CD14-positive monocyte (primary cell): Measurements from ENCODE around the gene LY6G5B. TPM values are rescaled to one million over a fixed set of nuclear protein-coding genes. Genes with fewer than 3 reads are reported as not detected.

Source experiments
- DNase-seq, 3 donors: peaks; one replicate each; pipeline ENCODE4 v3.0.0-alpha.2; 2011 to 2022
- H2AFZ ChIP-seq: 2 replicates; pipeline ENCODE4 v1.6.0; 2012; ENCODE audit warnings: mild to moderate bottlenecking, low read depth, low read length, inconsistent platforms; ENCODE audit not compliant: insufficient read depth, poor library complexity, severe bottlenecking
- H3K27ac ChIP-seq, 2 donors: 1 replicate in 1 of 2; 2 replicates in 1 of 2; pipeline ENCODE4 v1.5.1; 2012 to 2013; ENCODE audit warnings: low read length in 2 of 2, control low read depth in 1 of 2, inconsistent platforms in 1 of 2, low read depth in 1 of 2, mild to moderate bottlenecking in 1 of 2
- H3K27me3 ChIP-seq, 2 donors: one replicate each; pipeline versions ENCODE4 v1.6.0 to v1.6.1; 2011 to 2013; ENCODE audit warnings: low read length in 2 of 2; ENCODE audit not compliant: control insufficient read depth in 2 of 2, insufficient read depth in 2 of 2
- H3K36me3 ChIP-seq, 2 donors: replicated peaks in 1 of 2; 1 replicate in 1 of 2; 2 replicates in 1 of 2; pipeline versions ENCODE4 v1.5.1 to v1.6.1; 2012 to 2013; ENCODE audit warnings: low read length in 2 of 2, control low read depth in 1 of 2, inconsistent platforms in 1 of 2, mild to moderate bottlenecking in 1 of 2; ENCODE audit not compliant: insufficient read depth in 2 of 2, control insufficient read depth in 1 of 2
- H3K4me1 ChIP-seq, 2 donors: 1 replicate in 1 of 2; 2 replicates in 1 of 2; pipeline versions ENCODE4 v1.5.1 to v1.6.1; 2012 to 2013; ENCODE audit warnings: low read length in 2 of 2, control low read depth in 1 of 2, inconsistent platforms in 1 of 2, mild to moderate bottlenecking in 1 of 2, moderate library complexity in 1 of 2; ENCODE audit not compliant: insufficient read depth in 2 of 2, control insufficient read depth in 1 of 2
- H3K4me2 ChIP-seq: replicated peaks from 2 replicates; pipeline ENCODE3; 2012; ENCODE audit warnings: low read length, moderate library complexity, mild to moderate bottlenecking; ENCODE audit not compliant: poor library complexity, severe bottlenecking; ENCODE audit errors: extremely low read depth
- H3K4me3 ChIP-seq, 3 experiments: fragments of 200-600 bp in 1 of 3; sonication (generic) in 1 of 3; replicated peaks in 1 of 3; 1 replicate in 2 of 3; 2 replicates in 1 of 3; pipeline ENCODE4 v1.5.1; 2011 to 2013; ENCODE audit warnings: low read length in 3 of 3, mild to moderate bottlenecking in 3 of 3, control low read depth in 2 of 3, low read depth in 2 of 3, inconsistent platforms in 1 of 3, moderate library complexity in 1 of 3
- H3K79me2 ChIP-seq: 2 replicates; pipeline ENCODE4 v1.6.0; 2012; ENCODE audit warnings: mild to moderate bottlenecking, control low read depth, inconsistent platforms, low read length, moderate library complexity; ENCODE audit not compliant: insufficient read depth
- H3K9ac ChIP-seq: 2 replicates; pipeline ENCODE4 v1.6.0; 2017; ENCODE audit warnings: low read length, mild to moderate bottlenecking; ENCODE audit not compliant: insufficient read depth, poor library complexity, severe bottlenecking
- H3K9me3 ChIP-seq, 2 donors: replicated peaks in 1 of 2; 1 replicate in 1 of 2; 2 replicates in 1 of 2; pipeline versions ENCODE4 v1.5.1 to v1.6.1; 2012 to 2013; ENCODE audit warnings: low read length in 2 of 2, control low read depth in 1 of 2; ENCODE audit not compliant: control insufficient read depth in 1 of 2, insufficient read depth in 1 of 2
- H4K20me1 ChIP-seq: 2 replicates; pipeline ENCODE4 v1.6.0; 2012; ENCODE audit warnings: mild to moderate bottlenecking, low read length, control low read depth, moderate library complexity; ENCODE audit not compliant: insufficient read depth
- H3K27ac Mint-ChIP-seq, 7 donors: one replicate each; pipeline ENCODE4 v1.8.0; 2020; ENCODE audit warnings: mild to moderate bottlenecking in 7 of 7, mixed read lengths in 7 of 7, moderate library complexity in 6 of 7, inconsistent platforms in 2 of 7
- H3K27me3 Mint-ChIP-seq, 3 donors: one replicate each; pipeline ENCODE4 v1.8.0; 2021 to 2022; ENCODE audit warnings: low read depth in 3 of 3, mild to moderate bottlenecking in 3 of 3, mixed read lengths in 3 of 3, moderate library complexity in 3 of 3, inconsistent platforms in 1 of 3
- H3K36me3 Mint-ChIP-seq, 2 donors: one replicate each; pipeline ENCODE4 v1.8.0; 2020; ENCODE audit warnings: mixed read lengths in 2 of 2, inconsistent platforms in 1 of 2, mild to moderate bottlenecking in 1 of 2
- H3K4me1 Mint-ChIP-seq: one replicate; pipeline ENCODE4 v1.8.0; 2020; ENCODE audit warnings: mild to moderate bottlenecking, mixed read lengths
- H3K4me3 Mint-ChIP-seq, 2 donors: one replicate each; pipeline ENCODE4 v1.8.0; 2020; ENCODE audit warnings: mild to moderate bottlenecking in 2 of 2, mixed read lengths in 2 of 2, moderate library complexity in 1 of 2
- H3K9me3 Mint-ChIP-seq, 7 donors: one replicate each; pipeline ENCODE4 v1.8.0; 2020 to 2022; ENCODE audit warnings: mixed read lengths in 7 of 7, mild to moderate bottlenecking in 6 of 7, moderate library complexity in 6 of 7, inconsistent platforms in 2 of 7
- CTCF ChIP-seq: fragments of 200-600 bp; IDR thresholded peaks from one replicate; pipeline ENCODE4 v1.8.0; 2022; ENCODE audit warnings: antibody characterized with exemption, mild to moderate bottlenecking
- WGBS: methylation state at CpG from one replicate; pipeline ENCODE4 v1.1.5; 2013; ENCODE audit warnings: missing lambda C conversion rate; ENCODE audit not compliant: insufficient coverage; 5-methylcytosine and 5-hydroxymethylcytosine counted together
- intact Hi-C, 2 donors: fragments of 100-400 bp; cut with micrococcal nuclease; formaldehyde crosslinking; loops; one replicate each; pipeline versions ENCODE4 v1.15.0 to v1.15.1; 2023
- polyA plus RNA-seq, 3 donors: library from polyadenylated mRNA; depleted of rRNA in 1 of 3; unstranded in 2 of 3; stranded (reverse) in 1 of 3; fragments of 300-500 nt in 2 of 3; fragments of >200 nt in 1 of 3; fragmentation: Illumina TruSeq in 2 of 3; gene quantifications; 1 replicate in 2 of 3; 2 replicates in 1 of 3; pipeline ENCODE4 v1.2.3, GENCODE V29; 2012 to 2021

LY6G5B gene
- polyA plus RNA-seq, 3 donors, result 0.17 to 55.1 TPM; not detected in 1

- Histone ChIP-seq H3K4me3 (no peak overlapping the region), H3K79me2 (peaks cover 5% of the 10 kb centered on the region), H3K27me3 (no peaks in the 10 kb centered on the region), H3K9ac (no peak overlapping the region), H4K20me1 (peaks cover 90% of the 10 kb centered on the region), H3K36me3 (peaks cover 94 to 99% of the 10 kb centered on the region in 2 donors), H3K4me2 (no peak overlapping the region), H3K4me1 (no peaks in the 10 kb centered on the region), H2AFZ (no peak overlapping the region), H3K9me3 (no peaks in the 10 kb centered on the region), H3K27ac (peak overlapping the region in 1 of 2 donors; percentile 7)
- 70% methylated on average over 4 of the region's 10 CpGs for WGBS
- no peaks in the 10 kb centered on the region for H3K27me3 Mint-ChIP-seq
- TF ChIP-seq CTCF, result no peak
- peaks cover 82 to 97% of the 10 kb centered on the region in 2 donors for H3K36me3 Mint-ChIP-seq
- no peaks in the 10 kb centered on the region for H3K4me1 Mint-ChIP-seq
- no peak overlapping the region for H3K4me3 Mint-ChIP-seq
- H3K9me3 Mint-ChIP-seq, result no peaks in the 10 kb centered on the region
- DNase-seq, result no peak
- peak overlapping the region in 4 of 7 donors; percentile 10 to 80 (median 44) for H3K27ac Mint-ChIP-seq
- intact Hi-C loops, result no loop called here
Observed at GRCh38 chr6:31639449-31639861, 30.3 kb upstream of the LY6G5B start.

DNA sequence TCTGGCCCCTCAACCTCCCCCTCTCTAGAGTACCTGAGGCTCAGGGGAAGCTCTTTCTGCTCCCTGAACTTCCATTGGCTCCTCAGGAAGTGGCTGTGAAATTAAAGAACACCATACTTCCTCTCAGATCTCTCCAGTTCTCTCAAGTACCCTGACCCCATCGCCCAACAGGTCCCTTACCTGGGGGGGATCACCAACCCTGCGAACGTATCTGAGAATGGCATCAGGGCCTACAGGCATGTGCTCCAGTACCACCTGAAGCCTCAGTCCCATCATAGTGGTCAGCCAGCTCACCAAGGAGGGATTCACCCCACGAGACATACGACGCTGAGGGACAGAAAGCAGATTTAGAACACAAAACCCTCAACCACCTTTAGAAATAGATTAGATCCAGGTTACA lies 29.2 kb upstream of the LY6G5B start:
- H3K4me1 Mint-ChIP-seq, result no peaks in the 10 kb centered on the region
- no peak overlapping the region for H3K4me2 ChIP-seq
- H4K20me1 ChIP-seq, result peaks cover 90% of the 10 kb centered on the region
- no peaks in the 10 kb centered on the region for H3K9me3 ChIP-seq
- peak overlapping the region in 1 of 2 donors; percentile 4 for H3K27ac ChIP-seq
- H3K9ac ChIP-seq, result no peak overlapping the region
- H3K4me3 ChIP-seq, result no peak overlapping the region
- no peaks in the 10 kb centered on the region for H3K4me1 ChIP-seq
- DNase-seq, result no peak
- peaks cover 94 to 99% of the 10 kb centered on the region in 2 donors for H3K36me3 ChIP-seq
- peaks cover 5% of the 10 kb centered on the region for H3K79me2 ChIP-seq
- H3K36me3 Mint-ChIP-seq, result peaks cover 82 to 97% of the 10 kb centered on the region in 2 donors
- H3K27me3 Mint-ChIP-seq, result no peaks in the 10 kb centered on the region
- H3K4me3 Mint-ChIP-seq, result no peak overlapping the region
- intact Hi-C loops, result no loop called here
- H3K9me3 Mint-ChIP-seq, result no peaks in the 10 kb centered on the region
- H3K27me3 ChIP-seq, result no peaks in the 10 kb centered on the region
- peak overlapping the region in 2 of 7 donors; percentile 8 to 13 for H3K27ac Mint-ChIP-seq
- TF ChIP-seq CTCF, result no peak
- WGBS, result 82% methylated on average over 3 of the region's 6 CpGs
- no peak overlapping the region for H2AFZ ChIP-seq
